ENCODE results near the gene ZNF423. TPM values are rescaled to one million over a fixed set of nuclear protein-coding genes. Genes with fewer than 3 reads are reported as not detected.

Gene ZNF423
- polyA plus RNA-seq, 1 donor from 2014 or later = 4.5 TPM

GRCh38 chr16:49466881-49467280 is 389.0 kb downstream of the ZNF423 start:
- H2AFZ ChIP-seq (ENCODE audit: low read depth, low read length) = no peak overlapping the region
- no peaks in the 10 kb centered on the region for H4K20me1 ChIP-seq (ENCODE audit: insufficient read depth)
- no peaks in the 10 kb centered on the region for H3K9me2 ChIP-seq (ENCODE audit: insufficient read depth, low read length)
- no peaks in the 10 kb centered on the region for H3K79me2 ChIP-seq (replicated peaks; ENCODE audit: insufficient read depth, low read length)
- TF ChIP-seq REST (IDR thresholded peaks at IDR 0.05; ENCODE audit: borderline replicate concordance) (no peak), EP300 (conservative IDR thresholded peaks at IDR 0.05; ENCODE audit: poor library complexity, severe bottlenecking) (no peak), RAD21 (conservative IDR thresholded peaks at IDR 0.05) (no peak), TAF1 (IDR thresholded peaks at IDR 0.05; ENCODE audit: low read depth) (no peak), POLR2AphosphoS5 (IDR thresholded peaks at IDR 0.05) (no peak), EZH2 (IDR thresholded peaks at IDR 0.05; ENCODE audit: borderline replicate concordance, insufficient read depth, low read length, poor library complexity, severe bottlenecking) (no peak), MXI1 (conservative IDR thresholded peaks at IDR 0.05; ENCODE audit: poor library complexity, severe bottlenecking) (no peak), SMC3 (conservative IDR thresholded peaks at IDR 0.05; ENCODE audit: poor library complexity) (no peak), CTCF (IDR thresholded peaks at IDR 0.05; ENCODE audit: poor library complexity, severe bottlenecking) (no peak)
- no peak overlapping the region for H3K4me3 ChIP-seq (ENCODE audit: low read length)
- H3F3A ChIP-seq (ENCODE audit: insufficient read depth, low read length, poor library complexity, severe bottlenecking) = no peaks in the 10 kb centered on the region
- H3K27me3 ChIP-seq (ENCODE audit: insufficient read depth, low read depth, low read length) = no peaks in the 10 kb centered on the region
- H3K9me3 ChIP-seq (ENCODE audit: low read length) = no peaks in the 10 kb centered on the region
- no peak overlapping the region for H3K4me2 ChIP-seq (ENCODE audit: low read length)
- H3K9ac ChIP-seq (ENCODE audit: low read length) = no peak overlapping the region
- no peak overlapping the region for H3K27ac ChIP-seq (ENCODE audit: low read length)
- H3K36me3 ChIP-seq (ENCODE audit: insufficient read depth, low read length) = no peaks in the 10 kb centered on the region

- Histone ChIP-seq H3K36me3 (ENCODE audit: insufficient read depth, low read length) (no peaks in the 10 kb centered on the region), H3K9me3 (ENCODE audit: low read length) (no peaks in the 10 kb centered on the region), H3K9ac (ENCODE audit: low read length) (no peak overlapping the region), H4K20me1 (ENCODE audit: insufficient read depth) (no peaks in the 10 kb centered on the region), H3K79me2 (replicated peaks; ENCODE audit: insufficient read depth, low read length) (no peaks in the 10 kb centered on the region), H3K27me3 (ENCODE audit: insufficient read depth, low read depth, low read length) (no peaks in the 10 kb centered on the region), H2AFZ (ENCODE audit: low read depth, low read length) (no peak overlapping the region), H3K4me3 (ENCODE audit: low read length) (no peak overlapping the region), H3K9me2 (ENCODE audit: insufficient read depth, low read length) (no peaks in the 10 kb centered on the region), H3K27ac (ENCODE audit: low read length) (no peak overlapping the region), H3F3A (ENCODE audit: insufficient read depth, low read length, poor library complexity, severe bottlenecking) (no peaks in the 10 kb centered on the region), H3K4me2 (ENCODE audit: low read length) (no peak overlapping the region)
- no peak for TF ChIP-seq RAD21 (conservative IDR thresholded peaks at IDR 0.05)
- TF ChIP-seq CTCF (IDR thresholded peaks at IDR 0.05; ENCODE audit: poor library complexity, severe bottlenecking) = no peak
- TF ChIP-seq REST (IDR thresholded peaks at IDR 0.05; ENCODE audit: borderline replicate concordance) = no peak
- no peak for TF ChIP-seq POLR2AphosphoS5 (IDR thresholded peaks at IDR 0.05)
- TF ChIP-seq MXI1 (conservative IDR thresholded peaks at IDR 0.05; ENCODE audit: poor library complexity, severe bottlenecking) = no peak
- TF ChIP-seq SMC3 (conservative IDR thresholded peaks at IDR 0.05; ENCODE audit: poor library complexity) = no peak
- no peak for TF ChIP-seq EP300 (conservative IDR thresholded peaks at IDR 0.05; ENCODE audit: poor library complexity, severe bottlenecking)
Observed at GRCh38 chr16:49466529-49466831, 389.4 kb downstream of the ZNF423 start.
